ENCODE measurements around the gene PMPCA. TPM values are rescaled to one million over a fixed set of nuclear protein-coding genes. Genes with fewer than 3 reads are reported as not detected.
A peak's percentile ranks its signal among the peaks of the same experiment; 100 is the strongest.

PMPCA gene
- total RNA-seq, 1 experiment from 2014 or later = 94.5 TPM

DNA sequence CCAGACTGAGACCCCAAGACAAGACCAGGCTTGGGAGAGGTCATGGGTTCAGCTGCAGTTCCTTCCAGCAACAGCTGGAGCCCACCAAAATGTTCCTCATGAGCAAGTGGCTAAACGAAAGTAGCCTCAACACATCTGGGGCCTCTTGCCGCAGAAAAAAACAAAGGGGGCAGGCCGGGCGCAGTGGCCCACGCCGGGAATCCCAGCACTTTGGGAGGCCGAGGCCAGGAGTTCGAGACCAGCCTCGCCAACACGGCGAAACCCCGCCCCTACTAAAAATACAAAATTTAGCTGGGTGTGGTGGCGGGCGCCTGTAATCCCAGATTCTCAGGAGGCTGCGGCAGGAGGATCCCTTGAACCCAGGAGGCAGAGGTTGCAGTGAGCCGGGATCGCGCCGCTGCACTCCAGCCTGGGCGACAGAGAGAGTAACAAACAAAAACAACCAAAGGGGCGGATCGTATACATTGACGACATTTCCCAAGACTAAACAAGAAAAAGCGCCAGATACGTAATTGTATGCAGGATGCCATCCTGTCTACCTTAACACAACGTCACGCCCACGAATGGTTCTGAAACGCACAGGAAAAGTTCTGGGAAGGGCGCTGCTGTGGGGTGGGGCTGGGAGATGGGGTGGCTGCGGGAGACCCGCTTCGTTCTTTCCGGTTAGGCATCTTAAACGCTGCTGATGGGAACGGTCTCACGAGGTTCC, 27.5 kb downstream of the PMPCA start:
- peak overlapping the region; percentile 45 for H3K9ac ChIP-seq (ENCODE audit: extremely low read depth, insufficient read length, low read length)
- Mint-ChIP-seq H3K4me1 (peaks cover 15 to 16% of the 10 kb centered on the region in 2 experiments), H3K27ac (no peak overlapping the region), H3K36me3 (ENCODE audit: insufficient read depth in 1 of 3, low read depth in 3 of 3) (peaks cover 5 to 33% (median 17%) of the 10 kb centered on the region in 3 experiments), H3K4me3 (peak overlapping the region; percentile 82 to 86), H3K9me3 (no peaks in the 10 kb centered on the region), H3K27me3 (ENCODE audit: low read depth) (no peaks in the 10 kb centered on the region)
- no peak overlapping the region for H2BK15ac ChIP-seq (ENCODE audit: low read depth, low read length)
- no peak overlapping the region for H3K18ac ChIP-seq (ENCODE audit: insufficient read length, low read depth, low read length)
- H2BK12ac ChIP-seq (ENCODE audit: insufficient read length, low read depth, low read length) = no peak overlapping the region
- H4K20me1 ChIP-seq (ENCODE audit: control insufficient read depth, insufficient read depth, insufficient read length) = no peaks in the 10 kb centered on the region
- no peak overlapping the region for H3T11ph ChIP-seq (ENCODE audit: low read length)
- H4K91ac ChIP-seq (ENCODE audit: insufficient read length, low read depth, low read length) = no peak overlapping the region
- no peak overlapping the region for H2BK5ac ChIP-seq (ENCODE audit: insufficient read length, low read length)
- peaks cover 5% of the 10 kb centered on the region; the same call in 1 of the 2 replicates for H3K79me2 ChIP-seq (ENCODE audit: insufficient read depth, low read length)
- H3K27me3 ChIP-seq (ENCODE audit: insufficient read depth, low read length) = no peaks in the 10 kb centered on the region
- H3K14ac ChIP-seq (ENCODE audit: insufficient read depth, low read length) = peak overlapping the region; percentile 44; the same call in 1 of the 2 replicates
- no peak for DNase-seq
- H3K4me2 ChIP-seq (ENCODE audit: insufficient read depth, insufficient read length, low read length) = peak overlapping the region; percentile 89
- H2BK120ac ChIP-seq (ENCODE audit: low read depth, low read length, poor library complexity, severe bottlenecking) = no peak overlapping the region
- H3K23me2 ChIP-seq (ENCODE audit: insufficient read length, low read depth, low read length, poor library complexity, severe bottlenecking) = peaks cover 14% of the 10 kb centered on the region
- no peaks in the 10 kb centered on the region for H3K4me1 ChIP-seq (ENCODE audit: insufficient read depth, low read length)
- H2AK5ac ChIP-seq (ENCODE audit: insufficient read length, low read length) = no peak overlapping the region
- H3K27ac ChIP-seq (ENCODE audit: insufficient read length, low read depth, low read length) = no peak overlapping the region
- H3K56ac ChIP-seq (ENCODE audit: insufficient read length, low read depth, low read length) = no peak overlapping the region
- no peaks in the 10 kb centered on the region for H3K9me3 ChIP-seq (ENCODE audit: control insufficient read depth, low read depth, low read length)
- no peak overlapping the region for H4K5ac ChIP-seq (ENCODE audit: insufficient read length, low read depth, low read length)
- no peak overlapping the region for H3K4ac ChIP-seq (ENCODE audit: low read depth, low read length)
- peaks cover 2% of the 10 kb centered on the region for H3K79me1 ChIP-seq (ENCODE audit: insufficient read depth, low read depth, low read length, poor library complexity, severe bottlenecking)
- TF ChIP-seq, protein P1, sequence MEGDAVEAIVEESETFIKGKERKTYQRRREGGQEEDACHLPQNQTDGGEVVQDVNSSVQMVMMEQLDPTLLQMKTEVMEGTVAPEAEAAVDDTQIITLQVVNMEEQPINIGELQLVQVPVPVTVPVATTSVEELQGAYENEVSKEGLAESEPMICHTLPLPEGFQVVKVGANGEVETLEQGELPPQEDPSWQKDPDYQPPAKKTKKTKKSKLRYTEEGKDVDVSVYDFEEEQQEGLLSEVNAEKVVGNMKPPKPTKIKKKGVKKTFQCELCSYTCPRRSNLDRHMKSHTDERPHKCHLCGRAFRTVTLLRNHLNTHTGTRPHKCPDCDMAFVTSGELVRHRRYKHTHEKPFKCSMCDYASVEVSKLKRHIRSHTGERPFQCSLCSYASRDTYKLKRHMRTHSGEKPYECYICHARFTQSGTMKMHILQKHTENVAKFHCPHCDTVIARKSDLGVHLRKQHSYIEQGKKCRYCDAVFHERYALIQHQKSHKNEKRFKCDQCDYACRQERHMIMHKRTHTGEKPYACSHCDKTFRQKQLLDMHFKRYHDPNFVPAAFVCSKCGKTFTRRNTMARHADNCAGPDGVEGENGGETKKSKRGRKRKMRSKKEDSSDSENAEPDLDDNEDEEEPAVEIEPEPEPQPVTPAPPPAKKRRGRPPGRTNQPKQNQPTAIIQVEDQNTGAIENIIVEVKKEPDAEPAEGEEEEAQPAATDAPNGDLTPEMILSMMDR (conservative IDR thresholded peaks at IDR 0.05) = no peak
- H2AFZ ChIP-seq (ENCODE audit: low read length) = no peak overlapping the region
- no peak overlapping the region for H3K23ac ChIP-seq (ENCODE audit: insufficient read length, low read depth, low read length)
- no CpG with 5 or more reads among the region's 37 CpGs for WGBS (ENCODE audit: extremely low coverage, insufficient read length, low lambda C conversion rate)
- no peak overlapping the region for H4K8ac ChIP-seq (replicated peaks; ENCODE audit: insufficient read length, low read depth, low read length)
- H2BK20ac ChIP-seq (ENCODE audit: low read depth, low read length, poor library complexity, severe bottlenecking) = no peak overlapping the region
